Retinal pigment epithelial cell (primary cell): ENCODE data around the gene TBC1D5.

ENCODE experiments used
- DNase-seq: peaks from one replicate; pipeline ENCODE4 v3.0.0-alpha.2; 2010; ENCODE audit warnings: low read depth
- H3K4me3 ChIP-seq: 2 replicates; pipeline ENCODE4 v1.5.1; 2011; ENCODE audit warnings: mild to moderate bottlenecking, low read length, control low read depth, moderate library complexity
- TF ChIP-seq, protein P1 (sequence below): conservative IDR thresholded peaks from 2 replicates; pipeline ENCODE4 v1.5.1; 2011; ENCODE audit warnings: low read depth, low read length, control low read depth, inconsistent platforms

Gene TBC1D5

DNA sequence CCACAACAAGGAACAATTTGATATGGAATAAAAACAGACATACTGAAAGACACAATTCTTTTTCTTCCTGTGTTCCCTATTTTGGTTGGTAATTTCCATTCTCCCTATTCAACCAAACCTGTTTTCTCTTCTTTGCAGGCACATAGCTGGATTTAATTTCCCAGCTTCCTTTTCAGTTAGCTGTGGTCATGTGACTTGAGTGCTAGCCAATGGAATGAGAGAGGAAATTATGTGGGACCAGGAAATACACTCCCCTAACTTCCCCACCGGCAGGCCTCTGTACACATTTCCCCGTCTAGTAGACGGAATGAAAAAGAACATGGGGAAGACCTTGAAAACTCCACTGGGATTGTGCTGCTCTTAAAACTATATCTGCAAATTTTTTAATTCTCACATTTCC is 351.6 kb downstream of the TBC1D5 start:
- TF ChIP-seq, protein P1, sequence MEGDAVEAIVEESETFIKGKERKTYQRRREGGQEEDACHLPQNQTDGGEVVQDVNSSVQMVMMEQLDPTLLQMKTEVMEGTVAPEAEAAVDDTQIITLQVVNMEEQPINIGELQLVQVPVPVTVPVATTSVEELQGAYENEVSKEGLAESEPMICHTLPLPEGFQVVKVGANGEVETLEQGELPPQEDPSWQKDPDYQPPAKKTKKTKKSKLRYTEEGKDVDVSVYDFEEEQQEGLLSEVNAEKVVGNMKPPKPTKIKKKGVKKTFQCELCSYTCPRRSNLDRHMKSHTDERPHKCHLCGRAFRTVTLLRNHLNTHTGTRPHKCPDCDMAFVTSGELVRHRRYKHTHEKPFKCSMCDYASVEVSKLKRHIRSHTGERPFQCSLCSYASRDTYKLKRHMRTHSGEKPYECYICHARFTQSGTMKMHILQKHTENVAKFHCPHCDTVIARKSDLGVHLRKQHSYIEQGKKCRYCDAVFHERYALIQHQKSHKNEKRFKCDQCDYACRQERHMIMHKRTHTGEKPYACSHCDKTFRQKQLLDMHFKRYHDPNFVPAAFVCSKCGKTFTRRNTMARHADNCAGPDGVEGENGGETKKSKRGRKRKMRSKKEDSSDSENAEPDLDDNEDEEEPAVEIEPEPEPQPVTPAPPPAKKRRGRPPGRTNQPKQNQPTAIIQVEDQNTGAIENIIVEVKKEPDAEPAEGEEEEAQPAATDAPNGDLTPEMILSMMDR: no peak
- H3K4me3 ChIP-seq: no peak overlapping the region
- no peak for DNase-seq

DNA sequence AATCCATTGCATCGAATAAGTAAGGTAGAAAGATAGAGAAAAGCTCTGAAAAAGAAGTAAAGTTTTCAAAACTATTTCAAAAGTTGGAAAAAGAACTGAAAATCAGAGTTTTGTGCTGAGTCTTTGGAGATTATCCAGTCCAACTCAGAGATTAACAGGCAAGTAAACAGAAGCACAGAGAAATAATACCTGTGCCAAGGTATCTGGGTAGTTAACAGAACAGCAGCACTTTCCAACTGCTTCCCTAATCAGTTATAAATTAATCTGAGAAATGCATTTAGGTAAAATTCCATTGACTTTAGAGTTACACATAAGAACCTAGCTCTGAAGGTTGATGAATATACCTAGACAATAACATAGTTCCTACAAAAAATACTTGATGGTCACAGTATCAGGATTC is 355.3 kb downstream of the TBC1D5 start:
- no peak for DNase-seq
- TF ChIP-seq, protein P1: no peak
- no peak overlapping the region for H3K4me3 ChIP-seq

DNA sequence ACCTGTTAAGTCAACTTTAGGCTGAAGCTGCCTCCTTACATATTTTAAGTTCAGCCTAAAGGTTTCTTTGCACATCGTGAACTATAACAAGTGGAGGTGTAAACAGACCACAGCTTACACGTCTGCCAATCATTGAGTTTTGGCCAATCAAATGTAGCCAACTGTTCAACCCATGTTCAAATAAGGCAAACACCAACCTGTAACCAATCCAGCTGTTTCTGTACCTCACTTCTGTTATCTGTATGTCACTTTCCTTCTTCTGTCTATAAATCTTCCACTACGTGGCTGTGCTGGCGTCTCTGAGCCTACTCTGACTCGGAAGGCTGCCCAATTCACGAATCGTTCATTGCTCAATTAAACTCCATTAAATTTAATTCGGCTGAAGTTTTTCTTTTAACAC is 356.0 kb downstream of the TBC1D5 start:
- DNase-seq: no peak
- H3K4me3 ChIP-seq: no peak overlapping the region
- TF ChIP-seq, protein P1: no peak

DNA sequence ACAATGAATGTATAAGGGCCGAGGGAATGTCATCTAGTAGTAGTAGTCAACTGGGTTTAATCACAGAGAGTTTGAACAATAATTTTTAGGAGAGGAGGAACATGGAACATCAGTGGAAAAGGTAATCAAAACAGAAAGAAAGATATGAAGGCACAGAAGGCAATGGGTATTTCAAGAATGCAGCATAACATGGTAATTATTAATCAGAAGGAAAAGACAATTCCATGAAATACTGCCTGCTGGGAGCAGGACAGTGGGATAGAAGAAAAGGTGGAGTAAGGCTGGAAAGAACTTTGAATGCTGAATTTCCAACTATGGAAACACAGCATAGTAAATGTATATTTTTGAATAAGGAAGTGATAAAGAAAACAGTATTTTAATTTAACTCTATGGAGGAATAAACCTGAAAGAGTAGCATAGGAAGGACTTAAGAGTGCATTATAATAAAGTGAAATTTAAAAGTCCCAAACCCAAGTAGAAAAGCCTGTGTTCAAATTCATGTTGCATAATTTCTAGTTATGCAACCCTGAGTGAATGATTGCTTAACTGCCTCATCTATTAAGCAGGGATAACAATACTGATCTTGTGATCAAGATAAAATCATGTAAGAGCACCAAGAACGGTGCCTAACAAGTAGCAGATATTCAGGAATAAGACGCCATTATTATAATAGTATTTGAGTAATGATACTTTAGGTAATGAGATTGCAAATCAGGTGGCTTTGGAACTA is 357.7 kb downstream of the TBC1D5 start:
- TF ChIP-seq, protein P1: no peak
- DNase-seq: no peak
- H3K4me3 ChIP-seq: no peak overlapping the region

DNA sequence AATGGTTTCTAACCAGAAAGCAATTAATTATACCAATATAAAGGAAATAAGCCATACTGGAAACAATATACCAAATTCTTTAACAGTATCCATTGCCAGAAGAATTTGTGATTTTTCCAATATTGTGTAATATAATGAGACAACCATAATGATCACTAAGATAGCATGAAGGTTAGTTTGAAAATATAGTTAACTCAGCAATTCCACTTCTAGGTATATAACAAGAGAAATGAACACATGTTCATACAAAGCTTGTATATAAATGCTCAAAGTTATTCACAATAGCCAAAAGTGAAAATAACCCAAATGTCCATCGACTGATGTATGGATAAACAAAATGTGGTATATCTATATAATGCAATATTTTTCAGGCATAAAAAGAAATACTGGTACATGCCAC is 369.1 kb downstream of the TBC1D5 start:
- H3K4me3 ChIP-seq: no peak overlapping the region
- TF ChIP-seq, protein P1: no peak
- DNase-seq: no peak

DNA sequence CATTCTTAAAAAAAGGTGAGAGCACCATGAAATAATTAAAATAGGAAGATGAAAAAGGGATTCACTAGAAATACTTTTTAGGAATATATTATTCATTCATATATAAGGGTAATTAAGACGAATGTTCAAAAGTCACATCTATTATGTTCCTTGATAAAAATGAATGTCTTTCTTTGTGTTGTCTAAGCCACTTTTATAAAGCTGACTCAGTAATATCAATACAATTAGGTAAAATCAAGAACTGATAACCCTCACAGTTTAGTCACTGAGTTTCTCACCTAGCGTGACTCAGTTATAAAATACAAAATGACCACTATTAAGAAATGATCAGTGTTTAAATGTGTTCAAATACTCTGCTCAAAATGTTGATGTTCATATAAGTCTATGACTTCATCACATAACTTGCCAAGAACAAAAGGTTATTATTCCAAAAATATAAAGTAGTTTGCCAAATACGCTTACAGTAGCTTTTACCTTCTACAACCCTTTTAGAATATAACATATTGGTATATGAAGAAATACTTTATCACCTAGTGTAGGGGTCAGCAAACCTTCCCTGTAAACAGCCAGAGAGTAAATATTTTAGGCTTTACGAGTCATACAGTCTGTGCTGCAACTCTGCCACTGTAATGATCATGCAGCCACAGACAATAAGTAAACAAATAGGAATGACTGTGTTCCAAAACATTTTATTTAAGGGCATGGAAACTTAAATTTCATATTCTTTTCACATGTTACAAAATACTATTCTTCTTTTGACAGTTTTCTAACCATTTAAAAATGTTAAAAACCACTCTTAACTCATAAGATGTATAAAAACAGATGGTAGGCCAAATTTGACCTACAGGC is 369.8 kb downstream of the TBC1D5 start:
- no peak overlapping the region for H3K4me3 ChIP-seq
- no peak for DNase-seq
- TF ChIP-seq, protein P1: no peak
